ENCODE results near the gene ULK2.

DNA sequence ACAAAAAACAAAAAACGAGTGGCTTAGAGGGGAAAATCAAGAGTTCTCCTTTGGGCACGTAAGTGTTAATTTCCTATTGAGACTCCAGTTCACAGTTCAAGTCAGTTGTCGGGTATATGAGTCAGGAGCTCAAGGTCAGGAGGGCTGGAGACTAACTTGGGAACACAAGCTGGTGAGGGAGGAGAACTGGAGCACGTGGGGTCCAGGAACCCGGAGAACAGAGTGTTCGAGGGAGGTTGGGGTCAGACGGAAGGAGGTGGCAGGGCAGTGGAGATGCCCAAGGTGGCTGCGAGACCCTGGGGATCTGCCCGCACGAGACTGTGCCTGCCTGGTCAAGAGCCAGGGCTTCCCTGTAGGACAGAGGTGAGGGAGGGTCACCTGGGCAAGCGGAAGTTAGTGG, 131.7 kb downstream of the ULK2 start:
- no peak for TF ChIP-seq EP300 (IDR thresholded peaks at IDR 0.05)
- TF ChIP-seq CTCF (IDR thresholded peaks at IDR 0.05): no peak
- TF ChIP-seq POLR2A (IDR thresholded peaks at IDR 0.05): no peak
